Tibial nerve (tissue), 4 donors: Measurements from ENCODE around the gene RIMKLB.
"Not testable (repeated sequence)": the region's sequence is repeated elsewhere in the genome, so short reads cannot be mapped to it uniquely, and the experiment has no call there.

ENCODE experiments used
- CTCF ChIP-seq, 5 experiments: fragments of 200-600 bp in 3 of 5; fragments of 450-650 bp in 2 of 5; sonication (generic) in 3 of 5; IDR thresholded peaks; one replicate each; pipeline ENCODE4 v1.5.1; 2016 to 2019; ENCODE audit warnings: antibody characterized with exemption in 5 of 5, mild to moderate bottlenecking in 3 of 5, moderate library complexity in 2 of 5
- EP300 ChIP-seq, 2 donors: sonication (generic); formaldehyde crosslinking; IDR thresholded peaks; one replicate each; pipeline ENCODE4 v1.6.1; 2017; ENCODE audit warnings: antibody characterized with exemption in 2 of 2, mild to moderate bottlenecking in 1 of 2

- not testable (repeated sequence) for TF ChIP-seq CTCF, EP300 (IDR thresholded peaks at IDR 0.05)
Observed at GRCh38 chr12:8789341-8790013, 91.7 kb downstream of the RIMKLB start.
